H7 (cell line): Measurements from ENCODE around the gene DTD1. TPM values are rescaled to one million over a fixed set of nuclear protein-coding genes. Genes with fewer than 3 reads are reported as not detected.
A peak's percentile ranks its signal among the peaks of the same experiment; 100 is the strongest.

ENCODE experiments used
- DNase-seq: peaks from one replicate; pipeline ENCODE4 v3.0.0; 2012
- H3K27me3 ChIP-seq: 2 replicates; pipeline ENCODE4 v1.6.0; 2011; ENCODE audit warnings: mild to moderate bottlenecking, low read length; ENCODE audit not compliant: control insufficient read depth, insufficient read depth
- H3K36me3 ChIP-seq: replicated peaks from 2 replicates; pipeline ENCODE4 v1.5.1; 2011; ENCODE audit warnings: low read length; ENCODE audit not compliant: control insufficient read depth, insufficient read depth
- H3K4me3 ChIP-seq: 2 replicates; pipeline ENCODE4 v1.5.1; 2011; ENCODE audit warnings: low read depth, mild to moderate bottlenecking, control low read depth, low read length, moderate library complexity; ENCODE audit not compliant: insufficient read depth
- total RNA-seq: library from RNA; depleted of rRNA; stranded (reverse); fragments of >200 nt; shearing (Covaris generic); gene quantifications from 2 replicates; pipeline ENCODE4 v1.2.3, GENCODE V29; 2014

Gene DTD1
- total RNA-seq, 1 experiment from 2014 or later = 54.8 TPM

DNA sequence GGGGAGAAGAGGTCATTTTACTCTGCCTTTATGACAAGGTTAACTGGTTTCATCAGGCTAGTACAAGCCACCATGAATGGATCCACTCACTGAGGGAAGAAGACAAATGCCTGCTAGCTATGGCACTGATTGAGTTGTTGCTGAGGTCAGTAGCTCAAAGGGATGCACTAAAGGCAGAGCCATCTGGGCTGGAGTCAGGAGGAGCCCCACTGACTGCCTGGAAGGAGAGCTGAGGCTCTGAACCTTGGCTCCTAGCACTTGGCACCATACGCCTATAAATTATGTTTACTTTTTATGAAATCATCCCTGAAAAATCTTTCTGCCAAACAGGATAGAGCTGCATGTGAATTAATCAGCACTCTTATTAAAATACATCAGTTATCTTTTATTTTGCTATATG lies 104.6 kb downstream of the DTD1 start:
- Histone ChIP-seq H3K27me3 (no peaks in the 10 kb centered on the region), H3K4me3 (no peak overlapping the region), H3K36me3 (no peaks in the 10 kb centered on the region)
- DNase-seq = no peak

DNA sequence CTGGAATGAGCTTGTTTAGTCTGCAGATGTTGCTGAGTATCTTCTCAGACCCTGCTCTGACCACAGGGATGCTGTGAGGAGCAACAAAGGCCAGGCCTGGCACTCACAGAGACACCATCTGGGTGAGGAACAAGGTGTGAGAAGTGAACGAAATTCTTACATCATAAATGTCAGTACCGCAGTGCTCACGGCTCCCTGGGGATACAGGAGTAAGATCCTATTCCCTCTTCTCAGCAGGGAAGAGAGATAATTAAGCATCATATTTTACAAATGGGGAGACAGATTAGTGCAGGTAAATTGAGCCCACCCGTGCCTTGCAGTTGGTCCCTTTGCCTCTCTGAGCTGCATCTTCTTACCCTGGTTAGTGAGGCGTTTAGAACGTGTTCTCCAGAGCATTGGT lies 106.2 kb downstream of the DTD1 start:
- Histone ChIP-seq H3K36me3 (no peaks in the 10 kb centered on the region), H3K4me3 (no peak overlapping the region), H3K27me3 (no peaks in the 10 kb centered on the region)
- DNase-seq = no peak

DNA sequence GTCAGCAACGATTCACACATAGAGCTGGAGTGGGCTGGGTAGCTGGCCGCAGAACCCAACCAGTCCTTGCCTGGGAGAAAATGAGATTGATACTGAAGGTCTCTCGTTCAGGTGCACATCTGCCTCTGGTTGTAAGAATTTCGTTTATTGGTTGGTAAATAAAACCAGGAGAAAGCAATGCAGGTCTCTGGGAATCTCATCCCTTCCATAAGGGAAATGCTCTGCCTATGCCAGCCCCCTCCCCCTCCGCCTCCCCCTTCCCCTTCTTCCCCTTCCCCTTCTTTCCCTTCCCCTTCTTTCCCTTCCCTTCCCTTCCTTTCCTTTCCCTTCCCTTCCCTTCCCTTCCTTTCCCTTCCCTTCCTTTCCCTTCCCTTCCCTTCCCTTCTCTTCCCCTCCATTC lies 107.3 kb downstream of the DTD1 start:
- Histone ChIP-seq H3K27me3 (no peaks in the 10 kb centered on the region), H3K4me3 (no peak overlapping the region), H3K36me3 (no peaks in the 10 kb centered on the region)
- DNase-seq = no peak

DNA sequence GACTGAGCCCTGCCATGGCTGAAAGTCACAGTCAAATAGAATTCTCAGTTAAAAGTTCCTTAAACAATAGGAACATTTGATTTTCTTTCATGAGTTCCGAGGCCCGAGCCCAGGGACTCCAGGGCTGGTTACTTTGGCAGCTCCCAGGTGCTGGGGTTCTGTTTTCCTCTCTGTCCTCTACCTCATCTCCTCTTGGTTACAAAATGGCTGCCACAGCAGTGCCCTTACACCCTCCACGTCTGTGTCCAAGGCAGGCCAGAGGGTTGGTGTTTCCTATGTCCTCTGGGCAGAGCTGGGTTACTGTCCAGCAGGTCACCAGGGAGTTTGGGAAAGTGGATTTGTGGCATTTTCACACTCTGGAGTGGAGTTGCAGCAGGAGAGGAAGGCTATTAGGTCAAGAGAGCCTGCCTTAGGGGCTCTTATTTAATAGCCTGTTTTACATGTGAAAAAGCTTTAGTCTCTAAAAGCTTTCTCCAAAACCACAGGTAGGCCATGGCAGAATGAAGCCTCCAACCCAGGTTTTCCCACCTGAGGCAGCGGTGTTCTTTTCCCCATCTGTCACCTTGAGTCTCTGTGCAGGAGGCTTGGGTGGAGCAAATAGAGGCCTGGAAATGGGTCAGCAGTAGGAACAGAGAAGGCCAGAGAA lies 111.0 kb downstream of the DTD1 start:
- no peak for DNase-seq

DNA sequence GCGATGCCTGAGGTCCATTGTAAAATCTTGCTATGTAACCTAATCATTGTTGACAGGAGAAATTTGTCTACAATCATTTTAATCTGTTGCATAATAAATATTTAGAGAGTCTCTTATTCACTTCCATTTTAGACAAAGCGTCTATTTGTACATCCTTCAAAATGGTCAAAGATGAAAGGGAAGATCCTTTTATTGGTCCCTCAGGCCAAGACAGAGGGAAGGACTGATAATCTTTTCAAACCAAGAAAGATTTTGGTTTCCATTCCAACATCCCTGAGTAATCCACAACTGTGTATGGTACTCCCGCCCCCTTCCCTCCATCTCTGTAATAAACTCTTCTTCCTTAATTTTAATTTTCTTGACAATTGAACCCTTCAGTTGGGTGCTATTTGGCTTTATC lies 114.1 kb downstream of the DTD1 start:
- no peak overlapping the region for H3K4me3 ChIP-seq
- H3K36me3 ChIP-seq = no peaks in the 10 kb centered on the region
- no peaks in the 10 kb centered on the region for H3K27me3 ChIP-seq
- DNase-seq = no peak

More for the DNA sequence above, 111.0 kb downstream of the DTD1 start:
- Histone ChIP-seq H3K27me3 (no peaks in the 10 kb centered on the region), H3K4me3 (no peak overlapping the region), H3K36me3 (no peaks in the 10 kb centered on the region)

DNA sequence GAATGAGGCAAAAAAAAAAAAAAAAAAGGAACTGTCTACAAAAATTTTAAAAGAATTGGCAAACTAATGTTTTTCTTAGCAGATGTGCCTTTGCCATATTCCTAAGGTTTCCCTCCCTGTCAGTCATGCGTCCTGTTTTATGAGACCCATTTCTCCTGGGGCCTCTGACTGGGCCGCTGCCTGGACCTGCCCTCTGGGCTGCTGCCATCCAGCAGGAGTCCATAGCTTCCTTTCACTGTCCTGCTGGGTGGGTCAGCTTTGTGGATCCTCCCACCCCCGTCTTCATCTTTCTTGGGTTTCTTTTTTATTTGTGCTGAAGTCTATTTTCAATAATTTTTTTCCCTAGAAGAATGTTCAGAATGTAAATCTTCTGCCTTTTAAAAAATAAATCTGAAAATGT lies 114.9 kb downstream of the DTD1 start:
- Histone ChIP-seq H3K27me3 (no peaks in the 10 kb centered on the region), H3K36me3 (no peaks in the 10 kb centered on the region), H3K4me3 (no peak overlapping the region)
- no peak for DNase-seq

DNA sequence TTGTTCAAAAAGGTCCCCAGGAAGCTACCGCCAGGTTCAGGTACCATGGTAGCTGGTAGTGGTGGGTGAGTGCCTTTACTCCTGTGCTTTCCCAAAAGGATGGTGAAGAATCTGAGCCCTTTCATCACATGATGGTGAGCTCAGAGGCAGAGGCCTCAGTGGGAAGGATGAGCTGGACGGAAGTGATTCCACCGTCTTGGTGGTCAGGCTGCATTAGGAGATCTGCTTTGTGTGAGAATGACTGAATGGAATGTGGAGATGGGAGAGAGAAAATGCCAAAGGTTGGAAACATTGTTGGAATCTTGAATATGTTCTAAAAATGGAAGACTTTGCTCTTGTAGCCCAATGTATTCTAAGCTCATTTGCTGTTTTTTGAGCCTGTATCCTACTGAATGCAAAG lies 117.6 kb downstream of the DTD1 start:
- H3K4me3 ChIP-seq = no peak overlapping the region

DNA sequence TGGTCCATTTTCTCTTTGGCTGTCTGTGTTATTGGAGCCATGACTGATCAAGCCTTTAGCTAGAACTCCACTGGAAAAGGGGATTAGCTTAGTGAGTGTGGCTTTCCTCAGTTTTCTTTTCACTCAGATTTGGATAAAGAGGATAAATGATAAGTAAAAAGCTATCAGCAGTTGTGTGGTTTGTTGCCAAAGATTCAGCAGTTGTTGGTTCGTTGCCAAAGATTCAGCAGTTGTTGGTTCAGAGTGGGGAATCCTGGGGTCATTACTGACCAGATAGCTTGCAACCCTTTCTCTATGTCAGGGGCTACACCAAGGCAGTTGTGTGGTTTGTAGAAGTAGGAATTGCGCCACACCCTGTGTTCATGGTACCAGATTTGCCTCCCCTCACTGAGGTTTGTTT lies 118.1 kb downstream of the DTD1 start:
- no peak for DNase-seq
- H3K4me3 ChIP-seq = no peak overlapping the region

More for the DNA sequence above, 117.6 kb downstream of the DTD1 start:
- H3K27me3 ChIP-seq = no peaks in the 10 kb centered on the region
- no peaks in the 10 kb centered on the region for H3K36me3 ChIP-seq
- DNase-seq = no peak

DNA sequence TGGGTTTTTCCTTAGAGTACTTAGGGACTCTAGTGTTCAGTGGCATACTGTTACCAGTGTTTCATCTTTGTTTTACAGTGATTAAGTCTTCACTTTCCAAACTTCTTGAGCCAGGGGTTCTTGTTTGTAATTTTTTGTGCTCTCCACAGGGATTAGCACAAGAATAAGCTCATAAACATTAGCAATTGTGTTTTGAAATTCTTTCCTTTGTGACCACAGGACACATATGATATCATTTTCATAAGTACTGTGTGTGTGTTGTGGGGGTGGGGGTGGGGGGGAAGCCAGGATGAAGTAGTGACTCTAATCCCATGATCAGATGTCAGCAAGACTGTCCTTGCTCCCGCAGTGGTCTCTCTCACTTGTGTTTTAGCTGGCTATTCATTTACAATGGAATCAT lies 124.3 kb downstream of the DTD1 start:
- Histone ChIP-seq H3K36me3 (no peaks in the 10 kb centered on the region), H3K4me3 (no peak overlapping the region), H3K27me3 (no peaks in the 10 kb centered on the region)
- no peak for DNase-seq

More for the DNA sequence above, 118.1 kb downstream of the DTD1 start:
- H3K36me3 ChIP-seq = no peaks in the 10 kb centered on the region
- no peaks in the 10 kb centered on the region for H3K27me3 ChIP-seq

DNA sequence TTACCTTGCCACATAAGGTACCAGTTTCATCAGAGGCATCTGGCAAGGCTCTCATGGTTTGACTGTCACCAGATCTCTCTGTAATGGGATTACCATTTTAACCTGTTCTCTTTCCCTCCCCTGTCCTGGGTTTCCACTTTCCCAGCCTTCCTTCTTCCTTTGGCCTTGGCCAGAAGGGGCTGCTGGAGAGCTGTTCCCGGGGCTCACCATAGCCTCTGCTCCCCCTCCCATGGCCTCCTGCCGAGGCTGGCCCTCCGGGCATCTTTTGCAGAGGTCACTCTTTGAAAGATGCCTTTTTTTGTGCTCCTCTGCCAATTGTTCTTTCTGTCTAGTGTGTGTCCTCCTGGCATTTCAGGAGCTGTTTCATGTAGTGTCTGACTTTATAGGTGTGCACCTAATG lies 125.0 kb downstream of the DTD1 start:
- H3K27me3 ChIP-seq = no peaks in the 10 kb centered on the region
- no peaks in the 10 kb centered on the region for H3K36me3 ChIP-seq
- no peak overlapping the region for H3K4me3 ChIP-seq
- DNase-seq = peak; percentile 78

DNA sequence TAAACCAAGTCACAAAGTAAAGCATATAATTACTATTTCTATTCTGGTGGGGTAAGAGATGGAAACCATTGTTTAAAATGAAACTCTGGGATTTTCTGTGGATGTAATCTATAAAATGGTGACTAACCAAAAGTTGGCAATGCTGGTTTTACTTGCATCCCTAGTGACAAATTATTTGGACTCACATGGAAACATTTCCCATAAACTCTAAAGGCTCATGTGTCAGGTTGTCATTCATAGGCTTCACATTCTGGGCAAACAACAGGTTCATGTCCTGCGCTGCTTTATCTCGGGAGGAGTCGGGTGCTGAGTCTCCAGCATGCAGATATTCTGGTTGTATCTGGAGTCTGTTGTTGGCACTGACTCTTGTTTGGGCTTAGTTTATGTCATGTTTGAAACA lies 127.7 kb downstream of the DTD1 start:
- DNase-seq = no peak
- no peaks in the 10 kb centered on the region for H3K27me3 ChIP-seq
- H3K36me3 ChIP-seq = no peaks in the 10 kb centered on the region
- H3K4me3 ChIP-seq = no peak overlapping the region

DNA sequence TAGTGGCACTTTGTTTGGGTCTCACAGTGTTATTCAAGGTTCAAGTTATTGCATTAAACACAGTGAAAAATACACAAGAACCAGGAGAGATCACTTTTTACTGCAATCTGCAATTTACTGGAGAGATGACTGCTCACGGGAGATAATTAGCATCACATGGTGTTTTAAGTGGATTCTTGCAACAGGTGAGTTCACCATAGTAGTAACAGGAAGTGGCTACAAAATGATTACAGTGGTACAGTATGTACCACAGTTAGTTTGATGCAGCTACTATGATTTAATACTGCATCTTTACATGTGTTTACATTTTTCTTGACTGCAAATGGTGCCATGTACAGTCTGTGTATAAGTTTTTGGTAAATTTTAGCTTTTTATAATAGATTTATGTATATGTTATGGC lies 129.2 kb downstream of the DTD1 start:
- DNase-seq = no peak
- H3K27me3 ChIP-seq = no peaks in the 10 kb centered on the region
- no peaks in the 10 kb centered on the region for H3K36me3 ChIP-seq
- H3K4me3 ChIP-seq = no peak overlapping the region

DNA sequence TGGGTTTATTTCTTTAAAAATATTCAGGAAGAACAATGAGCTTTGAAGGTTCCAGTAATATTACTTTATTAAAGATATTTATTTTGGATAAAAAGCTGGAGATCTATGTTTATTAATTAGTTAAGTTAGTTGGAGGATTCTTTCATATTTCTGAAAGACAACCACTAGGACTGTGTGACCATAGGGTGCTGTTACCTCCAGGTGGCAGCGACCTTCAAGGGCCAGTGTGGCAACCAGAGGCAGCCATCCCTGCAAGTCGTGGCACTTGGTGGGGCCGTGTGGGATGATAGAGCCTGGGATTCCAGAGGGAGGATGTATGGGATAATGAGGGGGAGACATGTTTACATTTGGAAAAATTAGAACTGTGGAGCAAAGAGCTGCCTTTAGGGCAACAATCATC lies 130.3 kb downstream of the DTD1 start:
- DNase-seq = no peak
- H3K4me3 ChIP-seq = no peak overlapping the region
- no peaks in the 10 kb centered on the region for H3K27me3 ChIP-seq
- H3K36me3 ChIP-seq = no peaks in the 10 kb centered on the region

DNA sequence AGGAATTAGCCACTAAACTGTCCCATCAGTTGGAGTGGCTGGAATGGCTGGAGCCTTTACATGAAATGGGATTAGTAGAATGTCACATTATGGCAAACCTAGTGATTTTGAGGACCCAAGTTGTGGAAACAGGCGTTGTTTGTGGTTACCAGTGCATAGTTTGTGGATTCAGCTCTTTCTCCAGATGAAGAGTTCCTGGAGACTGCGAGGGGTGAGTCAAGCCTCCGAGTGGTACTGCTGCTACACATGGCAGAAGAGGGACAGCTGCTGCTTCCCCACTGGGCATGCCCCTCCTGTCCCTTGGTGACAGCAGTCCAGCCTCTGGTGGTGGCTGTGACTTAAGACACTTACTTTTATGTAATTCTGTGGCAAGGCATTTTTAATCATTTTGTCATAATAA lies 131.6 kb downstream of the DTD1 start:
- Histone ChIP-seq H3K36me3 (no peaks in the 10 kb centered on the region), H3K4me3 (no peak overlapping the region), H3K27me3 (no peaks in the 10 kb centered on the region)
- DNase-seq = no peak

DNA sequence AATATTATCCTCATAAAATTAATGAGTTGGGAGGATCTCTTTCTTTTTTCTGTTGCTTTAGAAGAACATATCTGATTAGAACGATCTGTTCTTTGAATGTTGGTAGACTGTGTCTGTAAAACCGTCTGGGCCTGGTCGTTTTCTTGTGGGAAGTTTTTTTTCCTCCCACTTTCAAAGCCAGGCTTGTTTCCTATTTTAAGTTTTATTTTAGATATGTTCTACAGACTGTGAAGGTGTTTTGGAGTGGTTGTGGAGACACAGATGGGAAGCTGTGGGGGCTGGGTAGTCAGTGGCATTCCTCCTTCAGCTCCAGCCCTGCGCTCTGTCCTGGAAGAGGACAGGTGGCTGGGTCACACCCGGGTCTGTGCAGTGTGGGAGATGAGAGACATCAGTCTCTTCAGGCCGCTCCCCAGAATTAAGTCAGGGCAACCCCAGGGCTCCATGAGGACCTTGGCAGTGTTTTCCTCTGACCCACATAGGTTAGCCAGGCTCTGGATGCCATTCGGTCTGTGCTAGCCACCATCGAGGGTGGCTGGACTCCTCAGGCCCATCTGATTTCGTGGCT lies 133.8 kb downstream of the DTD1 start:
- no peaks in the 10 kb centered on the region for H3K36me3 ChIP-seq
- no peaks in the 10 kb centered on the region for H3K27me3 ChIP-seq
- no peak for DNase-seq
- H3K4me3 ChIP-seq = no peak overlapping the region

DNA sequence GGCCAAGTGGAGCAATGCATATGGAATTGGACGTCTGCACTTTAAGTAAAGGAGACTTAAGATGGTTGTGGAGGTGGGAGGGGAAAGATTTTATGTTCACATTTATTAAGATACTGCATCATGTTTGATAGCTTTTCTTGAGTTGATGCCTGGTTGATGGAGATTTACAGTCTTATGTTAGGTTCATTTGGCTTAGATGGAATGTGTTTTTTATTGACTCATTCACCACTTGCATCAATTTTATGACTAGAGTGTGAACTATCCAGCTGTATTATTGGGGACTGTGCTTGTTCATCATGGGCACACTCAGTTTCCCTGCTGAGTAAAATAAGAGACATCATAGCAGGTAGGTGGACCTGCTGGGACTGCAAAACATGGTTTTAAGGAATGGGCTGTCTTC lies 134.5 kb downstream of the DTD1 start:
- Histone ChIP-seq H3K4me3 (no peak overlapping the region), H3K27me3 (no peaks in the 10 kb centered on the region), H3K36me3 (no peaks in the 10 kb centered on the region)
- no peak for DNase-seq
